Loucy (cell line): ENCODE data around the gene RNF169.

Source experiments
- H2AFZ ChIP-seq: fragments of 200-600 bp; sonication (generic); 2 replicates; pipeline ENCODE4 v1.6.0; 2016; ENCODE audit warnings: antibody characterized with exemption, mild to moderate bottlenecking, low read length, moderate library complexity
- H3F3A ChIP-seq: fragments of 200-600 bp; 2 replicates; pipeline ENCODE4 v1.6.0; 2016; ENCODE audit warnings: antibody characterized with exemption, low read depth, mild to moderate bottlenecking
- H3K27me3 ChIP-seq: fragments of 200-600 bp; sonication (generic); 2 replicates; pipeline ENCODE4 v1.6.1; 2014; ENCODE audit warnings: low read length, mild to moderate bottlenecking; ENCODE audit not compliant: insufficient read depth, poor library complexity, severe bottlenecking
- H3K36me3 ChIP-seq: fragments of 200-600 bp; sonication (generic); 2 replicates; pipeline ENCODE4 v1.6.1; 2016; ENCODE audit warnings: low read length; ENCODE audit not compliant: insufficient read depth
- H3K4me1 ChIP-seq: fragments of 200-600 bp; sonication (generic); 2 replicates; pipeline ENCODE4 v1.5.1; 2014; ENCODE audit warnings: low read length, mild to moderate bottlenecking; ENCODE audit not compliant: insufficient read depth, poor library complexity, severe bottlenecking
- H3K4me2 ChIP-seq: fragments of 200-600 bp; sonication (generic); 2 replicates; pipeline ENCODE4 v1.6.0; 2014; ENCODE audit warnings: antibody characterized with exemption, low read length, low read depth, mild to moderate bottlenecking; ENCODE audit not compliant: poor library complexity, severe bottlenecking
- H3K4me3 ChIP-seq: fragments of 200-600 bp; sonication (generic); 2 replicates; pipeline ENCODE4 v1.5.1; 2014; ENCODE audit warnings: low read length, mild to moderate bottlenecking, mixed read lengths; ENCODE audit not compliant: poor library complexity, severe bottlenecking
- H3K79me2 ChIP-seq: fragments of 200-600 bp; sonication (generic); 2 replicates; pipeline ENCODE4 v1.6.1; 2014; ENCODE audit warnings: low read length; ENCODE audit not compliant: insufficient read depth
- H3K9ac ChIP-seq: fragments of 200-600 bp; sonication (generic); 2 replicates; pipeline ENCODE4 v1.6.0; 2014; ENCODE audit warnings: mild to moderate bottlenecking, low read depth, low read length, moderate library complexity; ENCODE audit not compliant: poor library complexity, severe bottlenecking
- H3K9me2 ChIP-seq: fragments of 200-600 bp; sonication (generic); replicated peaks from 2 replicates; pipeline ENCODE4 v1.6.1; 2016; ENCODE audit warnings: low read depth, low read length, mixed read lengths
- H3K9me3 ChIP-seq: fragments of 200-600 bp; sonication (generic); 2 replicates; pipeline ENCODE4 v1.6.1; 2014; ENCODE audit warnings: mild to moderate bottlenecking, antibody characterized with exemption, low read length, low read depth; ENCODE audit not compliant: insufficient read depth
- H4K20me1 ChIP-seq: fragments of 200-600 bp; sonication (generic); 2 replicates; pipeline ENCODE4 v1.6.0; 2014; ENCODE audit warnings: antibody characterized with exemption, low read length, mild to moderate bottlenecking; ENCODE audit not compliant: insufficient read depth, poor library complexity, severe bottlenecking
- CTCF ChIP-seq: fragments of 200-600 bp; sonication (generic); conservative IDR thresholded peaks from 2 replicates; pipeline ENCODE4 v1.5.1; 2014; ENCODE audit warnings: mild to moderate bottlenecking, antibody characterized with exemption, low read length
- EZH2phosphoT487 ChIP-seq: fragments of 200-600 bp; IDR thresholded peaks from 2 replicates; pipeline ENCODE4 v1.6.1; 2018; ENCODE audit warnings: antibody characterized with exemption, mild to moderate bottlenecking, moderate library complexity, borderline replicate concordance

Gene RNF169

DNA sequence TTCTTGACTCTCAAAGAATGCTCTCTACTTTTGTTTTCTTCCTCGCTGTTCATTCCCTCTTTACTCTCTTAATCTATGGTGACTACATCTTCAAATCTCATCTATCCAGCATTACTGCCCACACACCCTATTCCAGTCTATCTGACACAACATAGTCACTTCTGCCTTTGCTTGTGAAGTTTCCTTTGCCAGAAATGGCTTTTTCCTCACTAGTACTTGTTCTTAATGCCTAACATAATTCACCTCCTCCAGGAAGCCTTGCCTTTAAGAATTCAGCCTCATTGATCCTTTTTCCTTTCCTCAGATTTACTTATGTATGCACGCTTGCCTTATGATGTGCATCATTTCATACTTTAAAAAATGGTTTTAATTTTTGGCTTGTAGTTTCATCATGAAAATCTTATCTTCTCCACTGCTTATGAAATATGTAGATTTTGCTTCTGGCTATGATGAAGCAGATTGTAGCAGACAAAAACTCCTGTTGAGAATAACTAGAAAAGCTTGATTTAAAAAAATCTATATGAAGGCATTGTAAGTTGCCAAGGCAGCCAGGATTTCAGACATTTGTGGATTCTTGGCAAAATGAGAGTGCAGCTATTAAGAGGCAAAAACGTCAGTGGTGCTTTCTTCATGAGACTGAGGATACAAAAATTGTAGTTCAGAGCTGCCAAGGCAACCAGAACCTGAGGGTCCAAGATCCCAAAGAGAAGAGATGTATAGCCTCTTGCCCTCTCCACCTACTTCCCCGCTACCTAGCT is 31.8 kb downstream of the RNF169 start:
- Histone ChIP-seq H3F3A (no peaks in the 10 kb centered on the region), H3K4me2 (no peak overlapping the region), H3K27me3 (no peaks in the 10 kb centered on the region), H3K79me2 (peaks cover 86% of the 10 kb centered on the region), H3K4me3 (no peak overlapping the region), H3K9me2 (no peaks in the 10 kb centered on the region), H3K9me3 (no peaks in the 10 kb centered on the region), H4K20me1 (peaks cover 31% of the 10 kb centered on the region), H3K36me3 (0 out of 2 replicates have a peak, but pooled peaks cover 5% of the 10 kb centered on the region), H2AFZ (no peak overlapping the region), H3K4me1 (peaks cover 13% of the 10 kb centered on the region), H3K9ac (no peak overlapping the region)
- TF ChIP-seq EZH2phosphoT487 (no peak), CTCF (no peak)

DNA sequence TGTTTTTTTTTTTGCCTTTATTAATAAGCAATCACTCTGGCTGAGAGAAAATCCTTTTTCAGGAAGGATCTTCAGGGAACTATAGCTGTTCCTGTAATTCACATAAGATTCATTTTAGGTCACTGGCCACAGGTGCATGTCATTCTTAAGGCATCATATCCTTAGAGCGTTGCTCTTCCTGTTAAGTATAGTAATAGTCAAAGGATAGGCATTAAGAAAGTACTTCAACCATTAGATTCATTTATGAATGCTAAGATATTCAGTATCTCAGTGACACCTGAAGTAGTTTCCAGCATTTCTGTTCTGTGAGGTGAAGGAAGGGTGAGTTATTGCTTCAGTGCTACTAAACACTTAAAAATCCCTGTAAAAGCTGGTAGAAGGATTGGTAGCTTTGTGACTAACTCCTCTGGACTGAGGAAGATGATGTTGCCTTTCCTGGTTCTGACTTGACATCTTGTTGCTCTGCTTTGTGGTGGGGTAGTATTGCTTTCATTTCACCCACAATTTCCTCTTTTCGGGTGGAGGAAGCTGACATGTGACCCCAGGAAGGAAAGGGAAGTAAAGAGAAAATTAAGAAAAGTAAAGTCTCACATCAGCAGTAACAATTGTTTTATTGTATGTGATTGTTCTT is 34.7 kb downstream of the RNF169 start:
- Histone ChIP-seq H3K79me2 (peaks cover 73% of the 10 kb centered on the region), H3K9ac (no peak overlapping the region), H3K9me2 (no peaks in the 10 kb centered on the region), H3K36me3 (no peaks in the 10 kb centered on the region), H3K9me3 (no peaks in the 10 kb centered on the region), H3F3A (no peaks in the 10 kb centered on the region), H3K4me2 (peak overlapping the region; percentile 15), H3K27me3 (no peaks in the 10 kb centered on the region), H3K4me3 (no peak overlapping the region), H3K4me1 (peaks cover 13% of the 10 kb centered on the region), H2AFZ (no peak overlapping the region), H4K20me1 (peaks cover 23% of the 10 kb centered on the region)
- no peak for TF ChIP-seq EZH2phosphoT487
- no peak for TF ChIP-seq CTCF

DNA sequence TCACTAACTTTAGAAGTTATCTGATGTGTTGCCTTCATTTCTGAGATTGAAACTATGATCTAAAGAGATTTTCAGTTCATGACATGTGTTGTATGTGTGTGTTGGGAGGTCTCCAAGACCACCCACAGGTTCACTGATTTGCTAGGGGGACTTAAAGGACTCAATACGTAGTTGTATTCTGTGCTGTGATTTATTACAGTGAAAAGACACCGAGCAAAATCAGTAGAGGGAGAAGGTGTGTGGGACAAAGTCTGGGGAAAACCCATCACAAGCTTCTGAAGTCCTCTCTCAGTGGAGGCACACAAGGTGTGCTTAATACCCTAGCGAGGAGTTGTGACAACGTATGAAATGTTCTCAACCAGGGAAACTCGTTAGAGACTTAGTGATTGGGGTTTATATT is 35.6 kb downstream of the RNF169 start:
- H3F3A ChIP-seq, result no peaks in the 10 kb centered on the region
- peaks cover 21% of the 10 kb centered on the region for H4K20me1 ChIP-seq
- H3K27me3 ChIP-seq, result no peaks in the 10 kb centered on the region
- no peaks in the 10 kb centered on the region for H3K36me3 ChIP-seq
- H3K9me2 ChIP-seq, result no peaks in the 10 kb centered on the region
- peaks cover 65% of the 10 kb centered on the region for H3K79me2 ChIP-seq
- H3K4me3 ChIP-seq, result no peak overlapping the region
- TF ChIP-seq EZH2phosphoT487, result no peak
- TF ChIP-seq CTCF, result no peak
- no peak overlapping the region for H3K4me2 ChIP-seq
- no peak overlapping the region for H3K9ac ChIP-seq
- peaks cover 13% of the 10 kb centered on the region for H3K4me1 ChIP-seq
- H2AFZ ChIP-seq, result no peak overlapping the region
- no peaks in the 10 kb centered on the region for H3K9me3 ChIP-seq
